ENCODE results near the gene TCF4.

Gene TCF4

GRCh38 chr18:55479656-55480420, 108.2 kb downstream of the TCF4 start:
- no peaks in the 10 kb centered on the region for H3K9me2 ChIP-seq (replicated peaks; ENCODE audit: control insufficient read depth, low read length)
- no peaks in the 10 kb centered on the region for H3K9me3 ChIP-seq (ENCODE audit: control insufficient read depth, insufficient read depth, low read length)
- no peak overlapping the region for H3K4me3 ChIP-seq (ENCODE audit: low read length)
- H3F3A ChIP-seq (ENCODE audit: control insufficient read depth, insufficient read depth): no peaks in the 10 kb centered on the region
- peaks cover 94% of the 10 kb centered on the region for H3K79me2 ChIP-seq (ENCODE audit: control insufficient read depth, low read length)
- H3K4me1 ChIP-seq (ENCODE audit: control insufficient read depth, low read length): peaks cover 47% of the 10 kb centered on the region
- peaks cover 33% of the 10 kb centered on the region for H3K36me3 ChIP-seq (ENCODE audit: control insufficient read depth, low read length)
- H3K27me3 ChIP-seq (ENCODE audit: control insufficient read depth, low read length): no peaks in the 10 kb centered on the region
- no peak overlapping the region for H3K27ac ChIP-seq (ENCODE audit: low read depth, low read length)
- no peaks in the 10 kb centered on the region for H4K20me1 ChIP-seq (ENCODE audit: control insufficient read depth, insufficient read depth, low read depth, low read length)
- H3K4me2 ChIP-seq (ENCODE audit: low read length): no peak overlapping the region; the same call in 1 of the 2 replicates
- TF ChIP-seq EZH2phosphoT487 (IDR thresholded peaks at IDR 0.05; ENCODE audit: borderline replicate concordance, low read length) (no peak), CTCF (IDR thresholded peaks at IDR 0.05; ENCODE audit: low read depth, low read length, poor library complexity, severe bottlenecking) (no peak)

- H3K9me2 ChIP-seq (replicated peaks; ENCODE audit: control insufficient read depth, low read length): no peaks in the 10 kb centered on the region
Observed at GRCh38 chr18:55477860-55478581, 110.0 kb downstream of the TCF4 start.

GRCh38 chr18:55477499-55477859, 110.5 kb downstream of the TCF4 start:
- H3K36me3 ChIP-seq (ENCODE audit: control insufficient read depth, low read length): peaks cover 18% of the 10 kb centered on the region
- peak overlapping the region; percentile 73 for H3K4me2 ChIP-seq (ENCODE audit: low read length)
- peak overlapping the region; percentile 63 for H3K4me3 ChIP-seq (ENCODE audit: low read length)

More at GRCh38 chr18:55477860-55478581, 110.0 kb downstream of the TCF4 start:
- TF ChIP-seq CTCF (IDR thresholded peaks at IDR 0.05; ENCODE audit: low read depth, low read length, poor library complexity, severe bottlenecking): no peak
- TF ChIP-seq EZH2phosphoT487 (IDR thresholded peaks at IDR 0.05; ENCODE audit: borderline replicate concordance, low read length): no peak
- peak overlapping the region; percentile 63 for H3K4me3 ChIP-seq (ENCODE audit: low read length)
- no peaks in the 10 kb centered on the region for H3K9me3 ChIP-seq (ENCODE audit: control insufficient read depth, insufficient read depth, low read length)
- no peaks in the 10 kb centered on the region for H3K27me3 ChIP-seq (ENCODE audit: control insufficient read depth, low read length)
- peaks cover 45% of the 10 kb centered on the region for H3K4me1 ChIP-seq (ENCODE audit: control insufficient read depth, low read length)
- H3K27ac ChIP-seq (ENCODE audit: low read depth, low read length): no peak overlapping the region
- peak overlapping the region; percentile 73 for H3K4me2 ChIP-seq (ENCODE audit: low read length)
- no peaks in the 10 kb centered on the region for H3F3A ChIP-seq (ENCODE audit: control insufficient read depth, insufficient read depth)
- no peaks in the 10 kb centered on the region for H4K20me1 ChIP-seq (ENCODE audit: control insufficient read depth, insufficient read depth, low read depth, low read length)
- peaks cover 93% of the 10 kb centered on the region for H3K79me2 ChIP-seq (ENCODE audit: control insufficient read depth, low read length)
- H3K36me3 ChIP-seq (ENCODE audit: control insufficient read depth, low read length): peaks cover 23% of the 10 kb centered on the region

More at GRCh38 chr18:55477499-55477859, 110.5 kb downstream of the TCF4 start:
- Histone ChIP-seq H3F3A (ENCODE audit: control insufficient read depth, insufficient read depth) (0 out of 2 replicates have a peak, but pooled peaks cover 1% of the 10 kb centered on the region), H3K27ac (ENCODE audit: low read depth, low read length) (no peak overlapping the region), H3K9me2 (replicated peaks; ENCODE audit: control insufficient read depth, low read length) (no peaks in the 10 kb centered on the region), H3K9me3 (ENCODE audit: control insufficient read depth, insufficient read depth, low read length) (no peaks in the 10 kb centered on the region), H3K27me3 (ENCODE audit: control insufficient read depth, low read length) (no peaks in the 10 kb centered on the region), H3K79me2 (ENCODE audit: control insufficient read depth, low read length) (peaks cover 93% of the 10 kb centered on the region), H3K4me1 (ENCODE audit: control insufficient read depth, low read length) (peaks cover 47% of the 10 kb centered on the region), H4K20me1 (ENCODE audit: control insufficient read depth, insufficient read depth, low read depth, low read length) (no peaks in the 10 kb centered on the region)
- no peak for TF ChIP-seq CTCF (IDR thresholded peaks at IDR 0.05; ENCODE audit: low read depth, low read length, poor library complexity, severe bottlenecking)
- TF ChIP-seq EZH2phosphoT487 (IDR thresholded peaks at IDR 0.05; ENCODE audit: borderline replicate concordance, low read length): no peak

All from DOHH2 (cell line).